Testis (tissue), 2 donors: Measurements from ENCODE around the gene FAF1.

Source experiments
- POLR2A ChIP-seq: fragments of 450-650 bp; IDR thresholded peaks from one replicate; pipeline ENCODE4 v1.6.1; 2017; ENCODE audit warnings: antibody characterized with exemption, mild to moderate bottlenecking, moderate library complexity
- TF ChIP-seq, protein P1 (sequence below), 3 experiments: fragments of 450-650 bp in 2 of 3; fragments of 200-600 bp in 1 of 3; sonication (generic) in 1 of 3; IDR thresholded peaks; one replicate each; pipeline ENCODE4 v1.5.1; 2016 to 2019; ENCODE audit warnings: antibody characterized with exemption in 3 of 3, mild to moderate bottlenecking in 2 of 3, moderate library complexity in 1 of 3

DNA sequence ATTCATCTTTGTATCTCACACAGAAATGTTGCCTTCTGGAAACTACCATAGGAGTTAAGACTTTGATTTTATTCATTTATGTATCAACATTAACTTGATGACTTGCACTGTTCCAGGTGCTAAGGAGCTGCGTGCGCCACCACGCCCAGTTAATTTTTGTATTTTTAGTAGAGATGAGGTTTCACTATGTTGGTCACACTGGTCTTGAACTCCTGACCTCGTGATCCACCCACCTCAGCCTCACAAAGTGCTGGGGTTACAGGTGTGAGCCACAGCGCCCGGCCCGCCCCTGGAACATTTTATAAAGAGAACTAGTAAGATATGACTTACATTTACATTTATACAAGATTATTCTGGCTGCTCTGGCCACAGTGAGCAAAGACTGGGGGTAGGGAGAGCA is 252.2 kb downstream of the FAF1 start:
- TF ChIP-seq, protein P1, sequence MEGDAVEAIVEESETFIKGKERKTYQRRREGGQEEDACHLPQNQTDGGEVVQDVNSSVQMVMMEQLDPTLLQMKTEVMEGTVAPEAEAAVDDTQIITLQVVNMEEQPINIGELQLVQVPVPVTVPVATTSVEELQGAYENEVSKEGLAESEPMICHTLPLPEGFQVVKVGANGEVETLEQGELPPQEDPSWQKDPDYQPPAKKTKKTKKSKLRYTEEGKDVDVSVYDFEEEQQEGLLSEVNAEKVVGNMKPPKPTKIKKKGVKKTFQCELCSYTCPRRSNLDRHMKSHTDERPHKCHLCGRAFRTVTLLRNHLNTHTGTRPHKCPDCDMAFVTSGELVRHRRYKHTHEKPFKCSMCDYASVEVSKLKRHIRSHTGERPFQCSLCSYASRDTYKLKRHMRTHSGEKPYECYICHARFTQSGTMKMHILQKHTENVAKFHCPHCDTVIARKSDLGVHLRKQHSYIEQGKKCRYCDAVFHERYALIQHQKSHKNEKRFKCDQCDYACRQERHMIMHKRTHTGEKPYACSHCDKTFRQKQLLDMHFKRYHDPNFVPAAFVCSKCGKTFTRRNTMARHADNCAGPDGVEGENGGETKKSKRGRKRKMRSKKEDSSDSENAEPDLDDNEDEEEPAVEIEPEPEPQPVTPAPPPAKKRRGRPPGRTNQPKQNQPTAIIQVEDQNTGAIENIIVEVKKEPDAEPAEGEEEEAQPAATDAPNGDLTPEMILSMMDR (IDR thresholded peaks at IDR 0.05) = no peak
- TF ChIP-seq POLR2A = no peak
